Activated naive CD4-positive, alpha-beta T cell treated with anti-CD3 and anti-CD28 coated beads, Interleukin-2, amount 50 U/mL, for 24 hours (primary cell): ENCODE results near the gene CCDC171.

Experiments
- H3K27ac Mint-ChIP-seq: one replicate; pipeline ENCODE4 v1.8.0; 2021; ENCODE audit warnings: mild to moderate bottlenecking, mixed read lengths
- H3K27me3 Mint-ChIP-seq: one replicate; pipeline ENCODE4 v1.8.0; 2021; ENCODE audit warnings: mixed read lengths
- H3K36me3 Mint-ChIP-seq: one replicate; pipeline ENCODE4 v1.8.0; 2021; ENCODE audit warnings: mixed read lengths
- H3K4me1 Mint-ChIP-seq: one replicate; pipeline ENCODE4 v1.8.0; 2021; ENCODE audit warnings: mixed read lengths
- H3K4me3 Mint-ChIP-seq: one replicate; pipeline ENCODE4 v1.8.0; 2021; ENCODE audit warnings: mild to moderate bottlenecking, mixed read lengths
- H3K9me3 Mint-ChIP-seq: one replicate; pipeline ENCODE4 v1.8.0; 2021; ENCODE audit warnings: mixed read lengths

CCDC171 gene

DNA sequence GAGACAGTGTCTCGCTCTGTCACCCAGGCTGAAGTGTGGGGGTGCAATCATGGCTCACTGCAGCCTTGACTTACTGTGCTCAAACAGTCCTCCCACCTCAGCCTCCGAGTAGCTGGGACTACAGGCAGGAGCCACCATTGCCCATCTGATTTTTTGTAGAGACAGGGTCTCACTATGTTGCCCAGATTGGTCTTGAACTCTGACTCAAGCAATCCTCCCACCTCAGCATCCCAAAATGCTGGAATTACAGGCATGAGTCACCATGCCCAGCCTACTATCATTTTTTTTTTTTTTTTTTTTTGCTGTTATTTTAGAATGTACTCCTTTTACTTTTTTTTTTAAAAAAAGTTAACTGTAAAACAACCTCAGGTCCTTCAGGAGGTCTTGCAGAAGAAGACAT, 449.0 kb downstream of the CCDC171 start:
- Mint-ChIP-seq H3K4me1 (no peaks in the 10 kb centered on the region), H3K9me3 (peaks cover 1% of the 10 kb centered on the region), H3K27ac (no peak overlapping the region), H3K36me3 (peaks cover under 1% of the 10 kb centered on the region), H3K27me3 (no peaks in the 10 kb centered on the region), H3K4me3 (no peak overlapping the region)

DNA sequence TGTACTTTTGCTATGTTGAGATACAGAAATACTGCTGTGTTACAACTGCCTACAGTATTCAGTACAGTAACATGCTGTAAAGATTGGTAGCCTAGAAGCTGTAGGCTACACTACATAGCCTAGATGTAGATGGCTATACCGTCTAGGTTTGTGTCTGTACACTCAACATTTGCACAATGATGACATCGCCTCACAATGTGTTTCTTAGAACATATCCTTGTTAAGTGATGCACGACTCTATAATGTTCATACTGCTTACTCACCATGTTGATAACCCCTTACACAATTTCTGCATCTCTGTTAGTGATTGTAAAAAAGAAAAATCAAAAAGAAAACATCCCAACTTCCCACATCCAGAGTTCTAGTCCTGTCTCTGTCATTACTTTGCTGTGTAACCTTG, 450.0 kb downstream of the CCDC171 start:
- H3K9me3 Mint-ChIP-seq, result no peaks in the 10 kb centered on the region
- H3K4me3 Mint-ChIP-seq, result no peak overlapping the region
- no peaks in the 10 kb centered on the region for H3K27me3 Mint-ChIP-seq
- H3K27ac Mint-ChIP-seq, result no peak overlapping the region
- no peaks in the 10 kb centered on the region for H3K36me3 Mint-ChIP-seq
- no peaks in the 10 kb centered on the region for H3K4me1 Mint-ChIP-seq

- H3K36me3 Mint-ChIP-seq, result no peaks in the 10 kb centered on the region
- H3K27me3 Mint-ChIP-seq, result no peaks in the 10 kb centered on the region
- no peak overlapping the region for H3K27ac Mint-ChIP-seq
- no peaks in the 10 kb centered on the region for H3K4me1 Mint-ChIP-seq
- no peaks in the 10 kb centered on the region for H3K9me3 Mint-ChIP-seq
- H3K4me3 Mint-ChIP-seq, result no peak overlapping the region
These were observed 450.9 kb downstream of the CCDC171 start for GRCh38 chr9:16003785-16004184.

- Mint-ChIP-seq H3K4me1 (no peaks in the 10 kb centered on the region), H3K9me3 (no peaks in the 10 kb centered on the region), H3K27ac (no peak overlapping the region)
These were observed 451.8 kb downstream of the CCDC171 start for GRCh38 chr9:16004613-16005012.

DNA sequence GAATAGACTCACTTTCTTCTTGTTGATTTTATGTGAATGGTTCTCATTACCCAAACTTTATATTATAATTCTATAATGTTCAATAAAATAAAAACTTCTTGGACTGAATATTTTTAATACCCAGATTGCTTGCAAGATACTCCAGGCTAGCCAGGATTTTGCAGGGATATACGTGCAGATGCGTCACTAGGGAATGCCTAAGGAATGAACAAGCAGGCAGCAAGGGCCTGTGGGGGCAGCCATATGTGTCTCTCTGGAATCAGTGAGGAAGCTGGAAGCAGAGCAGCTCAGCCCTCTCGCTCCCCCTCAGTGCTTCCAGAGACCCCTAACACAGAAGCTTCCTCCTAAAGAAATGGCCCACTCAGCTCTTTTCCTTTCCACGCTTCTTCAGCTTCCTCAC, 457.4 kb downstream of the CCDC171 start:
- no peak overlapping the region for H3K4me3 Mint-ChIP-seq
- no peaks in the 10 kb centered on the region for H3K4me1 Mint-ChIP-seq
- H3K9me3 Mint-ChIP-seq, result no peaks in the 10 kb centered on the region
- H3K27ac Mint-ChIP-seq, result no peak overlapping the region
- H3K27me3 Mint-ChIP-seq, result no peaks in the 10 kb centered on the region
- H3K36me3 Mint-ChIP-seq, result no peaks in the 10 kb centered on the region

More at GRCh38 chr9:16004613-16005012, 451.8 kb downstream of the CCDC171 start:
- Mint-ChIP-seq H3K27me3 (no peaks in the 10 kb centered on the region), H3K4me3 (no peak overlapping the region), H3K36me3 (no peaks in the 10 kb centered on the region)

DNA sequence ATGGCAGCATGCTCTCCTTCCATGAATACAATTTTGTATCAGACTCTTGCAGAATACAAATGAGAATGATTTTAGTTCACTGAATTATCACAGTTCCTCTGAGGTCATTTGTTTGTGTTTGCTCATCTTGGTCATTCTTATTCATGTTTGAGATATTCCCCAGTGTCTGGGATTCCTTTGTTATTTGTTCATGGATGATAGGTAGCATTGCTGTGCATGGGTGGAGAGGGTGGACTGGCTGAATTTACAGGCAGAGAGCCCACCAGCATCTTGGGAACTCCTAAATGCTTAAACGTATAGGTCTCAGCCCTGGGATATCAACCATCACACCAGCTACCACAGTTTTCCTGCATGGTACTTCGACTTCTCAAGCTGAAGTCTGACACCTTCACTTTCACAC, 459.8 kb downstream of the CCDC171 start:
- Mint-ChIP-seq H3K27me3 (no peaks in the 10 kb centered on the region), H3K27ac (no peak overlapping the region), H3K36me3 (no peaks in the 10 kb centered on the region), H3K4me3 (no peak overlapping the region), H3K9me3 (peaks cover 9% of the 10 kb centered on the region), H3K4me1 (no peaks in the 10 kb centered on the region)

- Mint-ChIP-seq H3K27me3 (no peaks in the 10 kb centered on the region), H3K36me3 (no peaks in the 10 kb centered on the region), H3K27ac (no peak overlapping the region), H3K4me1 (no peaks in the 10 kb centered on the region), H3K4me3 (no peak overlapping the region), H3K9me3 (peaks cover 9% of the 10 kb centered on the region)
These were observed 460.5 kb downstream of the CCDC171 start for GRCh38 chr9:16013366-16013765.

DNA sequence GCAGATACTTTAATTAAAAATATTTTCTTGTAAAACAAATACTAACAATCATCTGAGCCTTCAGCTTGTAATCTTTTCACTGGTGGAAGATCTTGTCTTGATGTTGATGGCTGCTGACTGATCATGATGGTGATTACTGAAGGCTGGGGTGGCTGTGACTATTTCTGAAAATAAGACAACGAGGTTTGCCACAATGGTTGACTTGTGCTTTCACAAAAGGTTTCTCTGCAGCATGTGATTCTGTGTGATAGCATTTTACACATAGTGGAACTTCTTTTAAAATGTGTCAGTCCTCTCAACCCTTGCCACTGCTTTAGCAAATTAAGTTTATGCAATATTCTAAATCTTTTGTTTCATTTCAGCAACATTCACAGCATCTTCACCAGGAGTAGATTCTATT, 461.0 kb downstream of the CCDC171 start:
- peaks cover 9% of the 10 kb centered on the region for H3K9me3 Mint-ChIP-seq
- no peak overlapping the region for H3K27ac Mint-ChIP-seq
- H3K4me3 Mint-ChIP-seq, result no peak overlapping the region
- no peaks in the 10 kb centered on the region for H3K27me3 Mint-ChIP-seq
- no peaks in the 10 kb centered on the region for H3K4me1 Mint-ChIP-seq
- no peaks in the 10 kb centered on the region for H3K36me3 Mint-ChIP-seq

DNA sequence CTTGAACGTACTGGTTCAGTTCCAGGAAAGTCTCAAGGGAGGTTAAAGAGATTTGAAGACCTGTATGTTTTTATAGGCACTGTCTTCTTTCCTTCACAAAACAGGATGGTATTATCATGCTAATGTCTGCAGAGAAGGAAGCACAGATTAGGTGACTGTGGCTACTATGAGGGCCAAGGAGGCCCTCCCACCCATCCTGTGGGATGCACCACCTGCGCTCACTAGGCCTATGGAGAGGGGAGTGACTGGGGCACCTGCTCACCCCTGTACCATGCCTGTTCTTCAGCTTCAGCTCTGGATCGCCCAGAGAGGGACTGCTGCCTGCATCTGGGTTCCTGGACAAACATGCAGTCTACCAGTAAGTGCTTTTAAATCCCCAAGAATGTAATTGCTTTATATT, 469.4 kb downstream of the CCDC171 start:
- no peak overlapping the region for H3K27ac Mint-ChIP-seq
- no peak overlapping the region for H3K4me3 Mint-ChIP-seq
- no peaks in the 10 kb centered on the region for H3K27me3 Mint-ChIP-seq
- no peaks in the 10 kb centered on the region for H3K4me1 Mint-ChIP-seq
- H3K36me3 Mint-ChIP-seq, result no peaks in the 10 kb centered on the region
- no peaks in the 10 kb centered on the region for H3K9me3 Mint-ChIP-seq

DNA sequence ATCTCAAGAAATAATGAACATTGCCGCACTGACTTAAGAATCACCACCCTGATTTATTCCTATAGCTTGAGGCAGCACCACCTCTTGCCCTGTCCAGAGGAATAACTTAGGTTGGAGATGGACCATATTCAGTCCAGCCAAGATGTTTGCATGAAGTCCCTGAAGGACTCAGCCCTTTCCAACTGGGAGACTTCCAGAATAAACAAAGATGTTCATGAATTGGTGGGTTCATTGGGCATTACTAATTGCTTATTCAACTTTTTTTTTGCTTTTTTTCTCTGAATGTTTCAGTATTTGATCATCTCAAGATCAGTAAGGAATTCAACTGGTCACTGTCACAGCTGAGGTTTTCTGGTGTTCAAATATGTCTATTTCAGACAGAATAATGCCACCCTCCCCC, 470.6 kb downstream of the CCDC171 start:
- H3K4me3 Mint-ChIP-seq, result no peak overlapping the region
- no peaks in the 10 kb centered on the region for H3K27me3 Mint-ChIP-seq
- H3K9me3 Mint-ChIP-seq, result no peaks in the 10 kb centered on the region
- no peak overlapping the region for H3K27ac Mint-ChIP-seq
- no peaks in the 10 kb centered on the region for H3K4me1 Mint-ChIP-seq
- no peaks in the 10 kb centered on the region for H3K36me3 Mint-ChIP-seq
